22Rv1 (cell line): ENCODE measurements around the gene PTCD2.

Experiments used
- H3K27ac ChIP-seq: fragments of 450-650 bp; 2 replicates; pipeline ENCODE4 v1.5.1; 2017
- CTCF ChIP-seq: fragments of 450-650 bp; IDR thresholded peaks from 2 replicates; pipeline ENCODE4 v1.5.1; 2017; ENCODE audit warnings: mild to moderate bottlenecking
- ZFX ChIP-seq: fragments of 450-650 bp; IDR thresholded peaks from 2 replicates; pipeline ENCODE4 v1.6.1; 2017; ENCODE audit warnings: antibody characterized with exemption, borderline replicate concordance

The PTCD2 gene

GRCh38 chr5:72417333-72418062 lies 97.3 kb downstream of the PTCD2 start:
- TF ChIP-seq CTCF (no peak), ZFX (no peak)
- no peak overlapping the region for H3K27ac ChIP-seq
